OCI-LY3 (cell line): Measurements from ENCODE around the gene PIK3CD.

Experiments
- CTCF ChIP-seq: fragments of 200-600, 300-600 bp; sonication (generic); IDR thresholded peaks from 2 replicates; pipeline ENCODE4 v1.5.1; 2014; ENCODE audit warnings: antibody characterized with exemption, low read length, low read depth
- EZH2phosphoT487 ChIP-seq: fragments of 200-600 bp; shearing (Covaris generic); IDR thresholded peaks from 2 replicates; pipeline ENCODE4 v1.6.1; 2018; ENCODE audit warnings: antibody characterized with exemption, mixed run types, low read depth

GRCh38 chr1:9629445-9630201 lies 21.9 kb upstream of the PIK3CD start:
- TF ChIP-seq CTCF (no peak), EZH2phosphoT487 (no peak)
